Astrocyte of the spinal cord (primary cell): ENCODE results near the gene RIMBP2.
"Not testable (repeated sequence)": the region's sequence is repeated elsewhere in the genome, so short reads cannot be mapped to it uniquely, and the experiment has no call there.

Experiments used
- DNase-seq: peaks from one replicate; pipeline ENCODE4 v3.0.0; 2011; ENCODE audit warnings: low read depth, low spot score
- H3K4me3 ChIP-seq: 2 replicates; pipeline ENCODE4 v1.5.1; 2011; ENCODE audit warnings: low read depth, mild to moderate bottlenecking, low read length, moderate library complexity
- in situ Hi-C: cut with HindIII; loops from 2 replicates; pipeline ENCODE4 v1.10.0; 2017; ENCODE audit warnings: low sequenced_read_pairs
- TF ChIP-seq, protein P1 (sequence below): IDR thresholded peaks from 2 replicates; pipeline ENCODE4 v1.5.1; 2012; ENCODE audit warnings: low read depth, mild to moderate bottlenecking, low read length, inconsistent platforms

The RIMBP2 gene

DNA sequence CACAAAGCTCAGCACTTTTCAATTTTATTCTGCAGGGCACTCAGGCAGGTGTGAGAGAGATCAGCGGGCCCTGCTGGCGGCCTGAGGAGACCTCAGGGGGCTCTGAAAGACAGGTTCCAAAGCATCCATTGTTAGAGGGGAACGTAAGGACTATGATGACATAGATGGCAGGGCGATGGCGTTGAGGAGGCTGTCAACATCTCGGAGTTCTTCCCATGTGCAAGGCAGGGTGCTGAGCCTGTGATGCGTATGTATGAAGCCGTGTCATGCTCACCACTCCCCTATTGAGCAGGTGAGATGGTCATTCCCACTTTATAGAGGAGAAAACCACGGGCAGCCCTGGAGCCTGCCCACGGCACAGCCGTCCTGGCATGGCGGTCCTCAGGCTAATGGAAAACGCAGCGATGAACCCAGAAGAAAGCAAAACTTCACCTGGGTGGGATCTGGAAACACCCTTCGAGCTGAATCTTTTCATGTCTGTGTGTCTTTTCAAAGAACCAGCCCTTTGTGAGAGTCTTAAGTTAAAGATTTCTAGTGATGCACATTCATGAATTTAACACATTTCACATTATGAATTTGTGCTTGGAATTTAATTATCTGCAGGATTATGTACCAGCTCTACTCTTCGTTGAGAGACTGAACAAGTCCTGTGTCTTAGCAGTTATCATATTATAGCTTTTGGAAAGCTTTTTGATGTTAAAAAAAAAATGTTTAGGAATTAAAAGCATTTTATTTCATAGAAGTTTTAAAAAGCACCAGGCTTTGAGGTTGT is 64.7 kb downstream of the RIMBP2 start:
- TF ChIP-seq, protein P1, sequence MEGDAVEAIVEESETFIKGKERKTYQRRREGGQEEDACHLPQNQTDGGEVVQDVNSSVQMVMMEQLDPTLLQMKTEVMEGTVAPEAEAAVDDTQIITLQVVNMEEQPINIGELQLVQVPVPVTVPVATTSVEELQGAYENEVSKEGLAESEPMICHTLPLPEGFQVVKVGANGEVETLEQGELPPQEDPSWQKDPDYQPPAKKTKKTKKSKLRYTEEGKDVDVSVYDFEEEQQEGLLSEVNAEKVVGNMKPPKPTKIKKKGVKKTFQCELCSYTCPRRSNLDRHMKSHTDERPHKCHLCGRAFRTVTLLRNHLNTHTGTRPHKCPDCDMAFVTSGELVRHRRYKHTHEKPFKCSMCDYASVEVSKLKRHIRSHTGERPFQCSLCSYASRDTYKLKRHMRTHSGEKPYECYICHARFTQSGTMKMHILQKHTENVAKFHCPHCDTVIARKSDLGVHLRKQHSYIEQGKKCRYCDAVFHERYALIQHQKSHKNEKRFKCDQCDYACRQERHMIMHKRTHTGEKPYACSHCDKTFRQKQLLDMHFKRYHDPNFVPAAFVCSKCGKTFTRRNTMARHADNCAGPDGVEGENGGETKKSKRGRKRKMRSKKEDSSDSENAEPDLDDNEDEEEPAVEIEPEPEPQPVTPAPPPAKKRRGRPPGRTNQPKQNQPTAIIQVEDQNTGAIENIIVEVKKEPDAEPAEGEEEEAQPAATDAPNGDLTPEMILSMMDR: no peak
- no peak overlapping the region for H3K4me3 ChIP-seq
- no peak for DNase-seq
- in situ Hi-C loops: no loop called here

DNA sequence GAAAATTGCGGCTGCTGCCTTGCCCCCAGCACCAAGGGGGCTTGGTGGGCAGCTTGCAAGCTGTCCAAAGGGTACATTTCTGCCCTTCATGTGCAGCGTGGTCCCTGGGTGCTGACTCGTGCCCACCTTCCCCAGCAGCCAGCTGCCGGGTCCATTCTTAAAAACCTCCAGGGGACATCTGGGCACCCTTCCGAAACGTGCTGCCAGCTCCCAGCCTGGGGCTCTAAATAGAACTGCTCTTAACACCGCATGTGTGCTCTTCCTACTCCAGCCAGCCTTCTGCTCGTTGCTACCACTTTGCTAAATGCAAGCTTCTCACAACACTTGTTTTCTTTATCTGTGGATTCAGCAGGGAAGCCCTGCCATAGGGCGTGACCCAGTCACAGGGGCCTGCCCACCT is 66.0 kb downstream of the RIMBP2 start:
- DNase-seq: no peak
- in situ Hi-C loops: no loop called here
- no peak overlapping the region for H3K4me3 ChIP-seq
- TF ChIP-seq, protein P1: no peak

DNA sequence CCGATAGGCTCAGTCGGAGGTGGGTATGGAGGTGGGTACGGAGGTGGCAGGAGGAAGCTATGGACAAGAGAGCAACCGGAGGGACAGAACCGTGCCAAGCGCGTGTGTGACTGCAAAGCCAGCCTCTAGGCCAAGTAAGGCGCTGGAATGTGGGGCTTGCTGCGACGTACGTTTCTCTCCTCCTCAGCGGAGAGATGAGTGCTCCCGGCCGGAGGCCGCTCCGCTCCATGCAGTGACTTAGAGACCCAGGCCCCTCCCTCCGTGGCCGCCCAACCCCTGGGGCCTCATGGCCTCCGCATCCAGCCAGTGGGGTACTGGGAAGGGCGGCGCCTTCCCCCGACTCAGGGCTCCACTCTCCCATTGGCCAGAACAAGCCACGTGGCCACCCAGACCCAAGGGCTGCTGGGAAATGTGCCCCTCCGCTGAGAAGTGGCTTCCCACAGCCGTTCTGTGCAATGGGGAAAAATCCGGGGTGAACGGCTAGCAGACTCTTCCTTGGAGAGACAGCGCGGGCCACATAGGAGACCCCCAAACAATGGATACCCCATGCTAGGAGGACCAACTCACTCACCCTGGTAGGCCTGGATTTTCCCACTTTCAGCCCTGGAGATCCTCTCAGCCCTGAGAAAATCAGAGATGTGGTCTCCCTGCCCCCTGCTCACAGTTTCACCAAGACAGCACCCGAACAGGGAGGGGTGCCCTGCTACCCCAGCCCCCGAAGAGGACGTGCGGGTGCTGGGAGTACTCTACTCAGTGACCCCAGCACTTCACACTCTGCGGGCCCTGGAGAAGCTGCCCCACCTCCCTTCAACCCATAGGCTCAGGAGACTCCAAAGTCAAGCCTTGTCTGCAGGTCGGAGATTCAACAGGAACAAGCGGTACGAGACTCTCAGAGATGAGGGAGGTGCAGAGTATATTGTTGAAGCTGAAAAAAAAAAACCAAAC is 66.7 kb downstream of the RIMBP2 start:
- DNase-seq: no peak
- in situ Hi-C loops: no loop called here
- TF ChIP-seq, protein P1: no peak
- no peak overlapping the region for H3K4me3 ChIP-seq

DNA sequence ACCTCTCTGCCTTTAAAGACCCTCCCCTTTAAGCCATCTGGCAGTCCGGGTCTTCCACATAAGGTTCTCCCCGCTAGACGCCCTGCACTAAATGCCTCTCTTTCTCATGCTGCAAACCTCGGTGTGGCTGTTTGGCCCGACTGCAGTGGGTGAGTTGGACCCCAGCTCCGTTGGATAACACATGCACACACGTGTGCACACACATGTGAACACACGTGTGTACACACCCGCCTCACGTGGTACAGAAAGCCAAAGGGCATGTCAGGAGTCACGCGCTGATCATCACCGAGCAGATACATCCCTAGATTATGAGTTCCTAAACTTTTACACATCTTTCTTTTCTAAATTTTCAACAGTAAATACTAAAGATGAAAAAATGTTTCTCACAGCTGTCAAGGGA is 68.3 kb downstream of the RIMBP2 start:
- TF ChIP-seq, protein P1: no peak
- DNase-seq: no peak
- in situ Hi-C loops: no loop called here
- H3K4me3 ChIP-seq: no peak overlapping the region

DNA sequence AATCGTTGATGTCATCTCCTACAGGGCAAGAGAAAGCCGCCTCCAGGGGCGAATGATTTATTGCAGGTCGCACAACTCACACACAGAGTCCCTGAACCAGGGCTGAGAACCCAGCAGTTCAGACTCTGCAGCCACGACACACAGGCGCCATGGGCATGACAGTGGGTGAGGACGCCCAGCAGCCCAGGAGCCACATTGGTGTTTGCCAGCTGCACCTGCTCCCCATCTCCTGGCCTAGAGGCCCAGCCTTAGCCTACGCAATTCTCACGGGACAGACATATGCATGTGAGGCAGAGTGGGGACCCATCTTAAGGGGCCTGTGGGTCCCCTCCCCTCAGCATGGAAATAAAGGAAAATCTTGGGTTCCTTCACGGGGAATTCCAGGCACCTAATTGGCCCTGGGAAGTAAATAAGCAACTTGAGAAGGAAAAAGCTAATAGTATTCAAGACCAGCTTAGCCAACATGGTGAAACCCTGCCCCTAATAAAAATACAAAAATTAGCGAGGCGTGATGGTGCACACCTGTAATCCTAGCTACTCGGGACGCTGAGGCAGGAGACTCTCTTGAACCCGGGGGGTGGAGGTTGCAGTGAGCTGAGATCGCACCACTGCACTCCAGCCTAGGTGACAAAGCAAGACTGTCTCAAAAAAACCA is 69.3 kb downstream of the RIMBP2 start:
- in situ Hi-C loops: no loop called here
- no peak overlapping the region for H3K4me3 ChIP-seq
- TF ChIP-seq, protein P1: no peak
- DNase-seq: no peak

DNA sequence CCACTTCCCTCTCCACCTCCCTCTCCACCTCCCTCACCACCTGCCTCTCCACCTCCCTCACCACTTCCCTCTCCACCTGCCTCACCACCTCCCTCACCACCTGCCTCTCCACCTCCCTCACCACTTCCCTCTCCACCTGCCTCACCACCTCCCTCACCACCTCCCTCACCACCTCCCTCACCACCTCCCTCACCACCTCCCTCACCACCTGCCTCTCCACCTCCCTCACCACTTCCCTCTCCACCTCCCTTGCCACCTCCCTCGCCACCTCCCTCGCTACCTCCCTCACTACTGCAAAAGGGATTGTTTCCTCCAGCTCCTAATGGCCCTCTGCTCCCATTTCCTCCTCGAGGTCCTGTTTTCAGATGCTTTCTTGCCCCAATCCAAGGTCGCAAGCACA is 69.9 kb downstream of the RIMBP2 start:
- H3K4me3 ChIP-seq, DNase-seq, in situ Hi-C loops: not testable (repeated sequence)

DNA sequence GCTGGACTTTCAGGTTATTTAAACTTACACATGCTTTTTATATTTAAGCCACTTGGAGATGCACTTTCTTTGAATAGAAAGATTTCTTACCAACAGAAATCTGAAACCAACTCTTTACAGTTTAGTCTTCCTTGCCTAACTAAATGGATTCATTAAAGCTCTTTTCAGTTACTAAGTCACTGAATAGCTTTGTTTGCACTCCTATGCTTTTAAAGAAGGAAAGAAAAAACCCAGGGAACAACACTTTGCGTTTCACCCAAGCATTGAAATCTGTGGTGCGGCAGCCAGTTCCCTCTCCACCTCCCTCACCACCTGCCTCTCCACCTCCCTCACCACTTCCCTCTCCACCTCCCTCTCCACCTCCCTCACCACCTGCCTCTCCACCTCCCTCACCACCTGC is 70.3 kb downstream of the RIMBP2 start:
- in situ Hi-C loops: no loop called here
- TF ChIP-seq, protein P1: no peak
- no peak overlapping the region for H3K4me3 ChIP-seq
- no peak for DNase-seq
